ENCODE data around the gene KRT13. TPM values are rescaled to one million over a fixed set of nuclear protein-coding genes. Genes with fewer than 3 reads are reported as not detected.

Gene KRT13
- total RNA-seq, 2 experiments from 2014 or later, result not detected

- Mint-ChIP-seq H3K4me1 (ENCODE audit: low read depth) (no peaks in the 10 kb centered on the region), H3K27ac (no peak overlapping the region), H3K36me3 (no peaks in the 10 kb centered on the region), H3K27me3 (peaks cover 4% of the 10 kb centered on the region), H3K9me3 (no peaks in the 10 kb centered on the region), H3K4me3 (no peak overlapping the region)
- intact Hi-C loops (cut with micrococcal nuclease), result no loop called here
- DNase-seq, result no peak
- ChIA-PET CTCF (interaction anchor here (4.1 kb wide), 1 partner anchor 12 kb away, joined by 26 read pairs; no protein-coding TSS in a partner anchor), POLR2A (no interaction called here)
Observed at GRCh38 chr17:41536741-41537613, 31.6 kb upstream of the KRT13 start.

- ChIA-PET CTCF (interaction anchor here (4.1 kb wide), 1 partner anchor 13 kb away, joined by 26 read pairs; no protein-coding TSS in a partner anchor), POLR2A (no interaction called here)
- H3K4me1 Mint-ChIP-seq (ENCODE audit: low read depth), result no peaks in the 10 kb centered on the region
- no peak overlapping the region for H3K27ac Mint-ChIP-seq
- peaks cover 7% of the 10 kb centered on the region for H3K27me3 Mint-ChIP-seq
- H3K36me3 Mint-ChIP-seq, result no peaks in the 10 kb centered on the region
- no peak overlapping the region for H3K4me3 Mint-ChIP-seq
- DNase-seq, result no peak
- H3K9me3 Mint-ChIP-seq, result no peaks in the 10 kb centered on the region
- intact Hi-C loops (cut with micrococcal nuclease), result no loop called here
Observed at GRCh38 chr17:41535764-41536481, 30.5 kb upstream of the KRT13 start.

GRCh38 chr17:41534899-41535546 lies 29.6 kb upstream of the KRT13 start:
- POLR2A ChIA-PET, result no interaction called here
- intact Hi-C loops (cut with micrococcal nuclease), result no loop called here

GRCh38 chr17:41533613-41534012 lies 28.2 kb upstream of the KRT13 start:
- Mint-ChIP-seq H3K4me3 (no peak overlapping the region), H3K36me3 (no peaks in the 10 kb centered on the region), H3K27me3 (peaks cover 23% of the 10 kb centered on the region), H3K4me1 (ENCODE audit: low read depth) (no peaks in the 10 kb centered on the region), H3K27ac (no peak overlapping the region), H3K9me3 (no peaks in the 10 kb centered on the region)
- ChIA-PET CTCF (interaction anchor here (2.0 kb wide), 1 partner anchor 16 kb away, joined by 14 read pairs; no protein-coding TSS in a partner anchor), POLR2A (no interaction called here)
- intact Hi-C loops (cut with micrococcal nuclease), result no loop called here
- DNase-seq, result no peak

More at GRCh38 chr17:41534899-41535546, 29.6 kb upstream of the KRT13 start:
- H3K27me3 Mint-ChIP-seq, result peaks cover 10% of the 10 kb centered on the region
- H3K4me3 Mint-ChIP-seq, result no peak overlapping the region
- DNase-seq, result no peak
- H3K4me1 Mint-ChIP-seq (ENCODE audit: low read depth), result no peaks in the 10 kb centered on the region
- CTCF ChIA-PET, result interaction anchor here (4.1 kb wide), 1 partner anchor 14 kb away, joined by 26 read pairs; no protein-coding TSS in a partner anchor
- H3K27ac Mint-ChIP-seq, result no peak overlapping the region
- no peaks in the 10 kb centered on the region for H3K9me3 Mint-ChIP-seq
- H3K36me3 Mint-ChIP-seq, result no peaks in the 10 kb centered on the region

- Mint-ChIP-seq H3K9me3 (no peaks in the 10 kb centered on the region), H3K4me3 (no peak overlapping the region), H3K27ac (no peak overlapping the region), H3K36me3 (no peaks in the 10 kb centered on the region), H3K27me3 (peaks cover 28% of the 10 kb centered on the region), H3K4me1 (ENCODE audit: low read depth) (no peaks in the 10 kb centered on the region)
- intact Hi-C loops (cut with micrococcal nuclease), result no loop called here
- ChIA-PET CTCF (interaction anchor here (2.0 kb wide), 1 partner anchor 16 kb away, joined by 14 read pairs; no protein-coding TSS in a partner anchor), POLR2A (no interaction called here)
- DNase-seq, result no peak
Observed at GRCh38 chr17:41532947-41533570, 27.6 kb upstream of the KRT13 start.

GRCh38 chr17:41531993-41532392 lies 26.6 kb upstream of the KRT13 start:
- H3K36me3 Mint-ChIP-seq, result no peaks in the 10 kb centered on the region
- POLR2A ChIA-PET, result no interaction called here
- peaks cover 5% of the 10 kb centered on the region for H3K4me1 Mint-ChIP-seq (ENCODE audit: low read depth)
- H3K4me3 Mint-ChIP-seq, result no peak overlapping the region
- DNase-seq, result no peak
- intact Hi-C loops (cut with micrococcal nuclease), result no loop called here
- CTCF ChIA-PET, result interaction anchor here (2.0 kb wide), 1 partner anchor 17 kb away, joined by 14 read pairs; no protein-coding TSS in a partner anchor
- H3K9me3 Mint-ChIP-seq, result no peaks in the 10 kb centered on the region
- H3K27ac Mint-ChIP-seq, result no peak overlapping the region
- H3K27me3 Mint-ChIP-seq, result peaks cover 33% of the 10 kb centered on the region

GRCh38 chr17:41530062-41531048 lies 24.9 kb upstream of the KRT13 start:
- Mint-ChIP-seq H3K4me3 (no peak overlapping the region), H3K4me1 (ENCODE audit: low read depth) (peaks cover 5% of the 10 kb centered on the region), H3K27me3 (peaks cover 42% of the 10 kb centered on the region), H3K27ac (no peak overlapping the region), H3K36me3 (no peaks in the 10 kb centered on the region), H3K9me3 (no peaks in the 10 kb centered on the region)
- DNase-seq, result no peak
- ChIA-PET POLR2A (no interaction called here), CTCF (interaction anchor here (1.5 to 3.7 kb wide), 3 partner anchors 12 to 118 kb away, joined by 4 to 19 read pairs (median 6); no protein-coding TSS in a partner anchor)
- intact Hi-C loops (cut with micrococcal nuclease), result no loop called here

- Mint-ChIP-seq H3K4me1 (ENCODE audit: low read depth) (peaks cover 5% of the 10 kb centered on the region), H3K9me3 (no peaks in the 10 kb centered on the region), H3K4me3 (no peak overlapping the region), H3K27me3 (peaks cover 42% of the 10 kb centered on the region), H3K36me3 (no peaks in the 10 kb centered on the region), H3K27ac (no peak overlapping the region)
- CTCF ChIA-PET, result interaction anchor here (1.5 to 3.7 kb wide), 3 partner anchors 13 to 119 kb away, joined by 4 to 19 read pairs (median 6); no protein-coding TSS in a partner anchor
- POLR2A ChIA-PET, result no interaction called here
- no peak for DNase-seq
- intact Hi-C loops (cut with micrococcal nuclease), result no loop called here
Observed at GRCh38 chr17:41529491-41529915, 24.1 kb upstream of the KRT13 start.

- H3K4me1 Mint-ChIP-seq (ENCODE audit: low read depth), result peaks cover 5% of the 10 kb centered on the region
- no peak overlapping the region for H3K4me3 Mint-ChIP-seq
- no peak for DNase-seq
- H3K27ac Mint-ChIP-seq, result no peak overlapping the region
- H3K27me3 Mint-ChIP-seq, result peaks cover 42% of the 10 kb centered on the region
- no peaks in the 10 kb centered on the region for H3K9me3 Mint-ChIP-seq
- intact Hi-C loops (cut with micrococcal nuclease), result no loop called here
- CTCF ChIA-PET, result interaction anchor here (1.5 to 3.7 kb wide), 3 partner anchors 14 to 119 kb away, joined by 4 to 19 read pairs (median 6); no protein-coding TSS in a partner anchor
- no peaks in the 10 kb centered on the region for H3K36me3 Mint-ChIP-seq
- POLR2A ChIA-PET, result no interaction called here
Observed at GRCh38 chr17:41528959-41529353, 23.5 kb upstream of the KRT13 start.

GRCh38 chr17:41527063-41528023 lies 21.9 kb upstream of the KRT13 start:
- H3K36me3 Mint-ChIP-seq, result no peaks in the 10 kb centered on the region
- H3K4me3 Mint-ChIP-seq, result no peak overlapping the region
- no peak overlapping the region for H3K27ac Mint-ChIP-seq
- intact Hi-C loops (cut with micrococcal nuclease), result no loop called here
- no peaks in the 10 kb centered on the region for H3K9me3 Mint-ChIP-seq
- ChIA-PET POLR2A (no interaction called here), CTCF (interaction anchor here (3.7 kb wide), 1 partner anchor 22 kb away, joined by 19 read pairs; no protein-coding TSS in a partner anchor)
- peaks cover 38% of the 10 kb centered on the region for H3K27me3 Mint-ChIP-seq
- H3K4me1 Mint-ChIP-seq (ENCODE audit: low read depth), result peaks cover 5% of the 10 kb centered on the region
- no peak for DNase-seq

Data from activated CD4-positive, alpha-beta memory T cell treated with anti-CD3 and anti-CD28 coated beads for 36 hours (primary cell).